ENCODE results near the gene PPARG. TPM values are rescaled to one million over a fixed set of nuclear protein-coding genes. Genes with fewer than 3 reads are reported as not detected.
"Not testable (repeated sequence)": the region's sequence is repeated elsewhere in the genome, so short reads cannot be mapped to it uniquely, and the experiment has no call there.

Gene PPARG
- total and polyA plus RNA-seq, 2 of the 8 experiments (the other 6 are each of a cell fraction or from before 2014, with no cell fraction given), result 0.06 TPM; not detected in 1

DNA sequence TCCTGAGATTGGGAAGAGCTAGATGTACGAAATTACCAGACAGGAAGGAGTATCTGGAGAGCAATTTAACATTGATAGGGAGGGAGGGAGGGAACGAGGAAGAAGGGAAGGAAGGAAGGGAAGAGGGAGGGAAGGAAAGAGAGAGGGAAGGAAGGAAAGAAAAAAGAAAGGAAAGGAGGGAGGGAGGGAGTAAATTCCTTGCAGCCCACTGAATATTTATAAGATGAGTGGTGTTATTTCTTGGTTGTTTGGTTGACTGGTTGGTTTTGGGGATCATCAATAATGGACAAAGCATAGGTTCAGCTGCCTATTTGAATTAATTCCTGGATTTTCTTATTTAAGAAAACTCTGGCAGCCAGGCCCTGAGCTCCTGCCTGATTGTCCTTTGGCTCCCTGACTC is 179.9 kb downstream of the PPARG start (continued):
- TF ChIP-seq TBP (IDR thresholded peaks at IDR 0.05; ENCODE audit: low read depth, low read length) (no peak), TAF1 (IDR thresholded peaks at IDR 0.05; ENCODE audit: low read depth, low read length) (no peak)

GRCh38 chr3:12469222-12469621 is 180.4 kb downstream of the PPARG start:
- CTCF ChIA-PET (ENCODE audit: partially characterized antibody), result interaction anchor here (1.0 to 5.3 kb wide), 5 partner anchors 9 to 293 kb away, joined by 3 to 25 read pairs (median 7); no protein-coding TSS in a partner anchor
- H2AFZ ChIP-seq (ENCODE audit: low read length), result not testable (repeated sequence)

More at GRCh38 chr3:12469222-12469621, 180.4 kb downstream of the PPARG start:
- H3K79me1 ChIP-seq (ENCODE audit: low read depth, low read length); H2BK15ac ChIP-seq (ENCODE audit: low read length); H4K5ac ChIP-seq (ENCODE audit: insufficient read length, low read depth, low read length); H3K4me3 ChIP-seq (ENCODE audit: extremely low read depth in 1 of 4, insufficient read depth in 2 of 4, low read depth in 3 of 4, low read length in 4 of 4); H3K79me2 ChIP-seq (ENCODE audit: control insufficient read depth in 1 of 2, insufficient read depth in 2 of 2, low read length in 2 of 2); H3K4ac ChIP-seq (replicated peaks; ENCODE audit: insufficient read length, low read depth, low read length); H3K9ac ChIP-seq (replicated peaks in 1 of 4; ENCODE audit: extremely low read depth in 1 of 4, low read depth in 3 of 4, low read length in 3 of 4); FAIRE-seq; H3K4me2 ChIP-seq (ENCODE audit: insufficient read depth in 1 of 2, low read depth in 2 of 2, low read length in 2 of 2); H3K14ac ChIP-seq (ENCODE audit: insufficient read length); H4K8ac ChIP-seq (ENCODE audit: extremely low read depth, insufficient read depth, low read length); H4K20me1 ChIP-seq (replicated peaks in 1 of 2; ENCODE audit: control insufficient read depth in 1 of 2, insufficient read depth in 2 of 2, low read length in 2 of 2); H3K23me2 ChIP-seq (ENCODE audit: low read depth, low read length); H3K23ac ChIP-seq (ENCODE audit: insufficient read length); H2BK5ac ChIP-seq (ENCODE audit: low read depth, low read length); H3K27me3 ChIP-seq (replicated peaks in 1 of 4; ENCODE audit: control insufficient read depth in 3 of 4, extremely low read depth in 1 of 4, insufficient read depth in 3 of 4, low read length in 3 of 4); H3K9me3 ChIP-seq (ENCODE audit: insufficient read depth in 2 of 2, low read depth in 1 of 2, low read length in 1 of 2); H3K56ac ChIP-seq (replicated peaks; ENCODE audit: insufficient read length, low read depth, low read length); H2BK20ac ChIP-seq (ENCODE audit: low read length); H2AK5ac ChIP-seq (ENCODE audit: low read depth, low read length); POLR2A ChIA-PET (ENCODE audit: partially characterized antibody); H3K36me3 ChIP-seq (ENCODE audit: control insufficient read depth in 2 of 4, insufficient read depth in 4 of 4, low read length in 3 of 4); H3K4me1 ChIP-seq (replicated peaks in 1 of 4; ENCODE audit: control insufficient read depth in 3 of 4, insufficient read depth in 4 of 4, low read length in 3 of 4); H2BK12ac ChIP-seq (ENCODE audit: low read depth, low read length); H2BK120ac ChIP-seq (replicated peaks; ENCODE audit: low read depth, low read length); H3K27ac ChIP-seq (ENCODE audit: low read depth, low read length); DNase-seq (ENCODE audit: low read depth in 1 of 2, low spot score in 2 of 2); H3K18ac ChIP-seq (ENCODE audit: extremely low read depth, low read length); H4K91ac ChIP-seq (replicated peaks; ENCODE audit: insufficient read length, low read length): not testable (repeated sequence)
- WGBS, 2 experiments (ENCODE audit: extremely low coverage in 1 of 2, insufficient coverage in 1 of 2, insufficient read length in 1 of 2, insufficient replicate concordance in 2 of 2, low coverage in 1 of 2, low lambda C conversion rate in 2 of 2, missing lambda C conversion rate in 1 of 2), result 67% methylated on average over 7 of the region's 7 CpGs; no CpG with 5 or more reads in 1 of the 2 experiments
